Frontal cortex (tissue), 1 donor: ENCODE data around the gene OSTF1. TPM values are rescaled to one million over a fixed set of nuclear protein-coding genes. Genes with fewer than 3 reads are reported as not detected.

Experiments used
- small RNA-seq: library from RNA; depleted of rRNA; stranded (forward); fragments of <200 nt; gene quantifications from one replicate; pipeline ENCODE3, GENCODE V24; 2014
- total RNA-seq: library from RNA; depleted of rRNA; stranded (reverse); fragments of >200 nt; gene quantifications from one replicate; pipeline ENCODE4 v1.2.3, GENCODE V29; 2014

The OSTF1 gene
- total RNA-seq, 1 donor from 2014 or later = 11.8 TPM

Small RNA genes lying within 50 kb of the gene (small RNA-seq; reads per million reads assigned to genes)
- gene RF00019 = not detected

Other genes with a start within 250 kb of the OSTF1 start
- 1.6 TPM for gene TRPM6, start 200.6 kb upstream of the OSTF1 start, total RNA-seq
- gene C9orf40, start 135.6 kb upstream of the OSTF1 start, total RNA-seq = 9.4 TPM
- 38.3 TPM for gene CARNMT1, start 60.2 kb upstream of the OSTF1 start, total RNA-seq
- gene NMRK1, start 359 bp upstream of the OSTF1 start, total RNA-seq = 6.1 TPM